ENCODE data around the gene RTEL1.
"Not testable (repeated sequence)": the region's sequence is repeated elsewhere in the genome, so short reads cannot be mapped to it uniquely, and the experiment has no call there.

RTEL1 gene

DNA sequence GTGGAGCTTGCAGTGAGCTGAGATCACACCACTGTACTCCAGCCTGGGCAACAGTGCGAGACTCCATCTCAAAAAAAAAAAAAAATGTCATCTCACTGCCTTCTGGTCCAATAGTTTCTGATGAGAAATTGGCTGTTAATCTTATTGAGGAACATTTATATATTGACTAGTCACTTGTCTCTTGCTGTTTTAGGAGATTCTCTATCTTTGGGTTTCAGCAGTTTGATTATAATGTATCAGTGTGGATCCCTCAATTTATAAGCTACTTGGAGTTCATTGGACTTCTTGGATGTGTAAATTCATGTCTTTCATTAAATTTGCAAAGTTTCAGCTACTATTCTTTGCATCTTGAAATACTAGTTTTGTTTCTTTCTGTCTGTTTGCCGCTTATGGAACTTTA is 60.9 kb downstream of the RTEL1 start:
- DNase-seq (ENCODE audit: low read depth, low spot score) = no peak

DNA sequence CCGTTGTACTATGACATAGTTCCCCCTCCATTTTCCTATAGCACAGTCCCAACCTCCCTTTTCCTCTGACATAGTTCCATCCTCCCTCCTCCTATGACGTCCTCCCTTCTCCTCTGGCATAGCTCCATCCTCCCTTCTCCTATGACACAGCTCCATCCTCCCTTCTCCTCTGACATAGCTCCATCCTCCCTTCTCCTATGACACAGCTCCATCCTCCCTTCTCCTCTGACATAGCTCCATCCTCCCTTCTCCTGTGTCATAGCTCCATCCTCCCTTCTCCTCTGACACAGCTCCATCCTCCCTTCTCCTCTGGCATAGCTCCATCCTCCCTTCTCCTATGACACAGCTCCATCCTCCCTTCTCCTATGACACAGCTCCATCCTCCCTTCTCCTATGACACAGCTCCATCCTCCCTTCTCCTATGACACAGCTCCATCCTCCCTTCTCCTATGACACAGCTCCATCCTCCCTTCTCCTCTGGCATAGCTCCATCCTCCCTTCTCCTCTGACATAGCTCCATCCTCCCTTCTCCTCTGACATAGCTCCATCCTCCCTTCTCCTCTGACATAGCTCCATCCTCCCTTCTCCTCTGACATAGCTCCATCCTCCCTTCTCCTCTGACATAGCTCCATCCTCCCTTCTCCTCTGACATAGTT is 65.0 kb downstream of the RTEL1 start:
- not testable (repeated sequence) for DNase-seq (ENCODE audit: low read depth, low spot score)

DNA sequence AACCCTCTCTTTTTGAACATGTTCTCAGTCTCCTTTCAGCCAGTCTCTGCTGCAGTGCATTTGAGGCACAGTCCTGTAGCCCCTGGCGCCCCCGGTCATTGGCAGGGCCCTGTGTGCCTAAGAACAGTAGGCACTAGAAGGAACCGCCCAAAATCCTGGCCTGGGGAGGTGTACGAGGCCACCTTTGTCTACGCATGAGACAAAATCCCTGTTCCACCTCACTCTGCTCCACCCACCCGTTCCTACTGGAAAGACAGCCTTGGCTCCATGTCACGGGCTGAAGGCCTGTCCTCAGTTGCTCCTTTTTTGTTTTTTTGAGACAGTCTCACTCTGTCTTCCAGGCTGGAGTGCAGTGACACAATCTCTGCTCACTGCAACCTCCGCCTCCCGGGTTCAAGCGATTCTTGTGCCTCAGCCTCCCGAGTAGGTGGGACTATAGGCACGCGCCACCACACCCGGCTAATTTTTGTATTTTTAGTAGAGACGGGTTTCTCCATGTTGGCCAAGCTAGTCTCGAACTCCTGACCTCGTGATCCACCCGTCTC is 72.1 kb downstream of the RTEL1 start:
- not testable (repeated sequence) for DNase-seq (ENCODE audit: low read depth, low spot score)

DNA sequence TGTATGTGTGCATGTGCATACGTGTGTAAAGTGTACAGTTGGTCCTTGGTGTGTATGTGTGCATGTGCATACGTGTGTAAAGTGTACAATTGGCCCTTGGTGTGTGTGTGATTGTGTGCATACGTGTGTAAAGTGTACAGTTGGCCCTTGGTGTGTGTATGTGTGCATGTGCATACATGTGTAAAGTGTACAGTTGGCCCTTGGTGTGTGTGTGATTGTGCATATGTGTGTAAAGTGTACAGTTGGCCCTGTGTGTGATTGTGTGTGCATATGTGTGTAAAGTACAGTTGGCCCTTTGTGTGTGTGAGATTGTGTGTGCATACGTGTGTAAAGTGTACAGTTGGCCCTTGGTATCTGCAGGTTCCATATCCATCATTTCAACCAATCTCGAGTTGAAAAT is 73.3 kb downstream of the RTEL1 start:
- no peak for DNase-seq (ENCODE audit: low read depth, low spot score)

DNA sequence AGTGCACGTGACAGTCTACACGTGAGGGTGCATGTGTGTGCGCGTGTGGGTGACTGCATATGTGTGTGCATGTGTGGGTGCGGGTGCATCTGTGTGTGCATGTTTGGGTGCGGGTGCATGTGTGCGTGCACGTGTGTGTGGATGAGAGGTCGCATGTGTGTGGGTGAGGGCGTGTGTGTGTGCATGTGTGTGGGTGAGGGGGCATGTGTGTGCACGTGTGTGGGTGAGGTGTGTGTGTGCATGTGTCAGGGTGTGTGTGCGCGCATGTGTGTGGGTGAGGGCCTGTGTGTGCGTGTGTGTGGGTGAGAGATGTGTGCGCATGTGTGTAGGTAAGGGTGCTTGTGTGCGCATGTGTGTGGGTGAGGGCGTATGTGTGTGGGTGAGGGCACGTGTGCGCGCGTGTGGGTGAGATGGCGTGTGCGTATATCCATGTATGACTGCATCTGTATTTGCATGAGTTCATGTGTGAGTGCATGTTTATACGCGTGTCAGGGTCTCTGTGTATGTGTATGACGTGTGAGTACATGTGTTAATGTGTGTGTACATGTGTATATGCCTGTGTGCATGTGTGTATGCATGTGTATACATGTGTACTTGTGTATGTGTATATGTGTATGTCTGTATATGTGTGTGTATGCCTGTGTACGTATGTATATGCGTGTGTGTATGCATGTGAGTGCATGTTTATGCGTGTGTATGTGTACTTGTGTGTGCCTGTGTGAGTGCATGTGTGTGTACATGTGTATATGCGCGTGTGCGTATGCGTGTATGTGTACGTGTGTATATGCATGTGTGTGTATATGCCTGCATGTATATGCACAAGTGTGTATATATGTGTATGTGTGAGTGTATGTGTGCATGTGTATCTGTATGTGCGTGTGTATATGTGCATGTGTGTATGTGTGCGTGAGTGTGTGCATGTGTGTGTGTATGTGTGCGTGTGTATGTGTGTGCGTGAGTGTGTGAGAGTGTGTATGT is 74.3 kb downstream of the RTEL1 start:
- no peak for DNase-seq (ENCODE audit: low read depth, low spot score)

DNA sequence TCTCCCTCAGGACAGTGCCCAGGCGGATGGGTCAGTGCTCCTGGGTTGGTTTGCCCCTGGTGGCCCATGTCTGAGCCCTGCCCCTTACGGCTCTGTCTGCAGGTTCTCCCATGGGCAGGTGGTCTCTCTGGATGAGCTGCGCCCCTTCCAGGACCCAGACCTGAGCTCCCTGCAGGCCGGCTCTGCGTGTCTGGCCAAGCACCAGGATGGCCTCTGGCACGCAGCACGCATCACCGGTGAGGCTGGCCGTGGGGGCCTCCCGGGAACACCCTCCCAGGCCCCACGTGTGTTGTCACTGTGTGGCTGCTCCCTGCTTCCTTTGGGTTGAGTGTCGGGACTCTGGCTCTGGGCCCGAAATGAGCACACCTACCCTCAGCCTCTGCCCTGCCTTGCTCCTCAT is 75.0 kb downstream of the RTEL1 start:
- no peak for DNase-seq (ENCODE audit: low read depth, low spot score)

DNA sequence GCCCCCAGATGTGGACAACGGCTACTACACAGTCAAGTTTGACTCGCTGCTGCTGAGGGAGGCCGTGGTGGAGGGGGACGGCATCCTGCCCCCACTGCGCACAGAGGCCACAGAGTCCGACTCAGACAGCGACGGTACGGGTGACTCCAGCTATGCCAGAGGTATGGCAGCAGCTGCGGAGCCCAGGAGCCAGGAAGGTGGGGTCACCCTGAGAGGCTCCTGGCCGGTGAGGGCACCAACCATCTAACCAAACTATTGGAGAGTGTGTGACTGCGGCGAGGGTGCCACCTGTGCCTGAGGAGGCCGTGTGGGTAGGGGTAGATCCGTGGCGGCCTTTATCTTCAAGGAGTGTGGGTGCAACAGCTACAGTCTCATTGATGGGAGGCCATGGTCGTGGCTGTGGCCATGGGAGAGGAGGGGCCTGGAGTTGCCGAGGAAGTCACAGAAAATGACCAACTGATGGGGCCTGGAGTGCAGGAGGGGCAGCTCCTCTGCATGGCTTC is 75.5 kb downstream of the RTEL1 start:
- DNase-seq (ENCODE audit: low read depth, low spot score) = no peak

DNA sequence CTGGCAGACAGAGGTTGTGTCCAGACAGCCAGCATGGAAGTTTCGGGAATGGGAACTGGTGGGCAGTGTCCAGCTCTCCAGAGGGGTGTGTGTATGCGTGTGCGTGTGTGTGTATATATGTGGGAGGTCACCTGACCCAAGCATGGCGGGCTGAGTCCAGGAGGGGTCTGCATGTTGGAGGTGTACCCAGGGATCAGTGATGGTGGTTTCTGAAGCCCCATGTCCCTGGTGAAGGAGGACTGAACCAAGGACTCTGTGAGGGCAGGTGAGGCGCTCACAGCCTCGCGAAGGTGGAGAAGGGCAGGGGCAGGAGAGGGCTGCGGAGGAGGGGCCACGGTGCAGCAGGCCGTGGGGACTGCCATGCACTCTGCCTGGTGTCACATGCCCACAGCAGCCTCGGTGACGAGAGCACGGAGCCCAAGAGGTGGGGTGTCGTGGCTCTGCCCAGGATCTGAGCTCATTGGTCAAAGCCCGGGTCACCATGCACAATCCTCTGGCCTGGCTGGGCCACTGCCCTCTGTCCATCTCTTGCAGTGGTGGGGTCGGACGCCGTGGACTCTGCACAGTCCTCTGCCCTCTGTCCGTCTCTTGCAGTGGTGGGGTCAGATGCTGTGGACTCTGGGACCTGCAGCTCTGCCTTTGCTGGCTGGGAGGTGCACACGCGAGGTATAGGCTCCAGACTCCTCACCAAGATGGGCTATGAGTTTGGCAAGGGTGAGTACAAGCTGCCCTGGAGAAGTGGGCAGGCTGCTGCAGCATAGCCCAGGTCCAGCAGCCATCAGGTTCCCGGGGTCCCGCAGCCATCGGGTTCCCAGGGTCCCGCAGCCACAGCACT is 76.2 kb downstream of the RTEL1 start:
- DNase-seq (ENCODE audit: low read depth, low spot score) = no peak

DNA sequence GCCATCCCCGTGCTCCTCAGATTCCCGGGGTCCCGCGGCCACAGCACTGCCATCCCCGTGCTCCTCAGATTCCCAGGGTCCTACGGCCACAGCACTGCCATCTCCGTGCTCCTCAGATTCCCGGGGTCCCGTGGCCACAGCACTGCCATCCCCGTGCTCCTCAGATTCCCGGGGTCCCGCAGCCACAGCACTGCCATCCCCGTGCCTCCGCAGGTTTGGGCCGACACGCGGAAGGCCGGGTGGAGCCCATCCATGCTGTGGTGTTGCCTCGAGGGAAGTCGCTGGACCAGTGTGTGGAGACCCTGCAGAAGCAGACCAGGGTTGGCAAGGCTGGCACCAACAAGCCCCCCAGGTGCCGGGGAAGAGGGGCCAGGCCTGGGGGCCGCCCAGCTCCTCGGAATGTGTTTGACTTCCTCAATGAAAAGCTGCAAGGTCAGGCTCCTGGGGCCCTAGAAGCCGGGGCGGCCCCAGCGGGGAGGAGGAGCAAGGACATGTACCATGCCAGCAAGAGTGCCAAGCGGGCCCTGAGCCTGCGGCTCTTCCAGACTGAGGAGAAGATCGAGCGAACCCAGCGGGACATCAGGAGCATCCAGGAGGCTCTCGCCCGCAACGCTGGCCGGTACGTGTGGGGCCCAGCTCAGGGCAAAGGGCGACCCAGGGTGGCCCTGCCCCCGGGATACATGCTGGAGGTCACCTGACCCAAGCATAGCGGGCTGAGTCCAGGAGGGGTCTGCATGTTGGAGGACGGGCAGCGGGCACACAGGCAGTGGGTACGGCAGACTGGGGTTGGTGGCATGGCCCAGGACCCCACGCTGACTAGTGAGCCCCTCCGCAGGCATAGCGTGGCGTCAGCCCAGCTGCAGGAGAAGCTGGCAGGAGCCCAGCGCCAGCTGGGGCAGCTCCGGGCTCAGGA is 77.1 kb downstream of the RTEL1 start:
- no peak for DNase-seq (ENCODE audit: low read depth, low spot score)

DNA sequence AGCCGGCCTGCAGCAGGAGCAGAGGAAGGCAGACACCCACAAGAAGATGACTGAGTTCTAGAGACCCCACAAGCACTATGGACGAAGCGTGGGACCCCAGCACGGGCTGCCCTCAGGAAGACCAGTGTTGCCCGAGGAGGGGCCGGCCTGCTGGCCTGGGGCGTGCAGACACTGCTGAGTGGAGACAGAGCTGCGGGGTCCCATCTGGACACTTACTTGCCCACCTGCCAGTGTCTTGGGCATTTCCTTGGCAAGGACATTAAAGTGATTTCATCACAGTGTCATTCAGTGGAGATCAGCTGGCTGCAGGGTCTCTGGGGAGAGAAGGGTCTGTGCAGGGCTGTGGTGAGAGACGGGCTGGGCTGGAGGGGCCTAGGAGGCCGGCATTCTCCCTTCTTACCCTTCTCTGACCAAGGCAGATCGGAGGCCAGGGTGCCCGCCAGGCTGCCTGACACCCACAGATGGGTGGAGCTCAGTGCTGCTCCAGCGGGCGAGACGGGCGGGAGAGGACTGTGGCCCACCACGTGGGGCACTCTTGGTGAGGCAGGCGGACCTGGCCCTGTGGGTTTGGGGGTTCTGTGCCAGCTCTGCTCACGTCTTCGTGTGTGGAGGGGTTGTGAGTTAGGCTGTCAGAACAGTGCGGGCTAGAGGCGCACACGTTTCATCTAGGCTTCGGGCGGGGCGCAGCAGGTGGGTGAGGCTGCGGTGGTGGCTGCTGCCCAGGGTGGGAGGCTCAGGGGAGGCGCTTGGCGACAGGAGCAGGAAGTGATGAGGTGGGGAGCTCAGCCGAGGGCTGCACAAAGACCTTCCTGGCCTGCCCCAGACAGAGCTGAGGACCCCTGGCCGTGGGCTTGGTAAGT is 78.0 kb downstream of the RTEL1 start, which contains the start of gene LIME1:
Gene LIME1 (plus strand): TSS at position 806 of the 860 bp plus-strand sequence. CDS start 886 bp downstream, outside the sequence.
- no peak for DNase-seq (ENCODE audit: low read depth, low spot score)

DNA sequence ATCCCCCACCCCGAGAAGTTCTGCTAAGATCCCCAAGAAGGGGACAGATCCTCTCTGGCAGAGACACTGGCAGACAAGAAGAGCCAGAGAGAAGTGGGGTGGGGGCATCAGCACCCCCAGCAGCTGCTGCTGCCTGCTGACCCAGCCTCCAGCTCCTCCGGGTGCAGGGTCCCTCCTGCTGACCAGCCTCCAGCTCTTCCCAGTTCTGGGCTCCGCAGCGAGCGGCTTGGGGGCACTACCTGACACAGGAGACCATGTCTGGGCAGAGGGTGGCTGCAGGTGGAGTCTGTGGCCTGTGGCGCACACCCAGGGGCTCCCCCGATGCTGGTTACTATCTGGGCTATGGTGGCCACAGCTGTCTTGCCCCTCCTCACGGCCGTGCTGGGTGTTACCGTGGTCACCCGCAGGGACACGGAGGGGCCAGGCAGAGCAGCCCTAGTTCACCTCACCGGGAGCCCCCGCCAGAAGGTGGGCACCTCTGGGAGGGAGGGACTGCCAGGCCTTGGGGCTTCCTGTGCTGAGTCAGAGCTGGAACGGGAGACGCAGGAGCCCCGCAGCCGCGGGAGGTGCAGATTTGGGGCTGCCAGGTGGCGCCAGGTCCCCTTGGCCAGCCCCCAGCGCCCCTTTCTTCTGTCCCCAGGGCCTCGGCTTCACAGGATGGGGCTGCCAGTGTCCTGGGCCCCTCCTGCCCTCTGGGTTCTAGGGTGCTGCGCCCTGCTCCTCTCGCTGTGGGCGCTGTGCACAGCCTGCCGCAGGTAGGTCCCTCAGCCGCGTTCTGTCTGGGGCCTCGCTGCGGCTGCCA is 79.0 kb downstream of the RTEL1 start:
- DNase-seq (ENCODE audit: low read depth, low spot score) = no peak

DNA sequence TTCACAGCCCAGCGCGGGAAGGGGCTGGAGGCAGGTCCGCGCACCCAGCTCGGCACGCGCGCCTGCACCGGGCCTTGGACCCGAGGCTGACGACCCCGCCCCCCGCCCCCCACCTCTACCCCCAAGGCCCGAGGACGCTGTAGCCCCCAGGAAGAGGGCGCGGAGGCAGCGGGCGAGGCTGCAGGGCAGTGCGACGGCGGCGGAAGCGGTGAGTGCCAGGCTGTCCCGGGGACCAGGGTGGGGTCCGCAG is 79.5 kb downstream of the RTEL1 start:
- DNase-seq (ENCODE audit: low read depth, low spot score) = no peak

DNA sequence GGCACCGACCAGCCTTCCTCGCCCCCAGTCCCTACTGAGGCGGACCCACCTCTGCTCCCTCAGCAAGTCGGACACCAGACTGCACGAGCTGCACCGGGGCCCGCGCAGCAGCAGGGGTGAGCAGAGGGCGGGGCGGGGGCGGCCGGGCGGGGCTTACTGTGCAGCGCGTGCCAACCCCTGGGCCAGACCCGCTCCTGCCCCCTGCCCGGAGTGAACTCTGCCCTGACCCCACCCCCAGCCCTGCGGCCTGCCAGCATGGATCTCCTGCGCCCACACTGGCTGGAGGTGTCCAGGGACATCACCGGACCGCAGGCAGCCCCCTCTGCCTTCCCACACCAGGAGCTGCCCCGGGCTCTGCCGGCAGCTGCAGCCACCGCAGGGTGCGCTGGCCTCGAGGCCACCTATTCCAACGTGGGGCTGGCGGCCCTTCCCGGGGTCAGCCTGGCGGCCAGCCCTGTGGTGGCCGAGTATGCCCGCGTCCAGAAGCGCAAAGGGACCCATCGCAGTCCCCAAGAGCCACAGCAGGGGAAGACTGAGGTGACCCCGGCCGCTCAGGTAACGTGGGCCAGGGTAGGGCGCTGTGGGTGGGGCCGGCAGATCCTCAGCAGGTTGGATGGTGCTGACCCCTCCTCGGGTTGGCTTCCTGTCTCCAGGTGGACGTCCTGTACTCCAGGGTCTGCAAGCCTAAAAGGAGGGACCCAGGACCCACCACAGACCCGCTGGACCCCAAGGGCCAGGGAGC is 80.0 kb downstream of the RTEL1 start:
- no peak for DNase-seq (ENCODE audit: low read depth, low spot score)

DNA sequence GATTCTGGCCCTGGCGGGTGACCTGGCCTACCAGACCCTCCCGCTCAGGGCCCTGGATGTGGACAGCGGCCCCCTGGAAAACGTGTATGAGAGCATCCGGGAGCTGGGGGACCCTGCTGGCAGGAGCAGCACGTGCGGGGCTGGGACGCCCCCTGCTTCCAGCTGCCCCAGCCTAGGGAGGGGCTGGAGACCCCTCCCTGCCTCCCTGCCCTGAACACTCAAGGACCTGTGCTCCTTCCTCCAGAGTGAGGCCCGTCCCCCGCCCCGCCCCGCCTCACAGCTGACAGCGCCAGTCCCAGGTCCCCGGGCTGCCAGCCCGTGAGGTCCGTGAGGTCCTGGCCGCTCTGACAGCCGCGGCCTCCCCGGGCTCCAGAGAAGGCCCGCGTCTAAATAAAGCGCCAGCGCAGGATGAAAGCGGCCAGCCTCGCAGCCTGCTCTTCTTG is 80.6 kb downstream of the RTEL1 start:
- DNase-seq (ENCODE audit: low read depth, low spot score) = peak; percentile 82

DNA sequence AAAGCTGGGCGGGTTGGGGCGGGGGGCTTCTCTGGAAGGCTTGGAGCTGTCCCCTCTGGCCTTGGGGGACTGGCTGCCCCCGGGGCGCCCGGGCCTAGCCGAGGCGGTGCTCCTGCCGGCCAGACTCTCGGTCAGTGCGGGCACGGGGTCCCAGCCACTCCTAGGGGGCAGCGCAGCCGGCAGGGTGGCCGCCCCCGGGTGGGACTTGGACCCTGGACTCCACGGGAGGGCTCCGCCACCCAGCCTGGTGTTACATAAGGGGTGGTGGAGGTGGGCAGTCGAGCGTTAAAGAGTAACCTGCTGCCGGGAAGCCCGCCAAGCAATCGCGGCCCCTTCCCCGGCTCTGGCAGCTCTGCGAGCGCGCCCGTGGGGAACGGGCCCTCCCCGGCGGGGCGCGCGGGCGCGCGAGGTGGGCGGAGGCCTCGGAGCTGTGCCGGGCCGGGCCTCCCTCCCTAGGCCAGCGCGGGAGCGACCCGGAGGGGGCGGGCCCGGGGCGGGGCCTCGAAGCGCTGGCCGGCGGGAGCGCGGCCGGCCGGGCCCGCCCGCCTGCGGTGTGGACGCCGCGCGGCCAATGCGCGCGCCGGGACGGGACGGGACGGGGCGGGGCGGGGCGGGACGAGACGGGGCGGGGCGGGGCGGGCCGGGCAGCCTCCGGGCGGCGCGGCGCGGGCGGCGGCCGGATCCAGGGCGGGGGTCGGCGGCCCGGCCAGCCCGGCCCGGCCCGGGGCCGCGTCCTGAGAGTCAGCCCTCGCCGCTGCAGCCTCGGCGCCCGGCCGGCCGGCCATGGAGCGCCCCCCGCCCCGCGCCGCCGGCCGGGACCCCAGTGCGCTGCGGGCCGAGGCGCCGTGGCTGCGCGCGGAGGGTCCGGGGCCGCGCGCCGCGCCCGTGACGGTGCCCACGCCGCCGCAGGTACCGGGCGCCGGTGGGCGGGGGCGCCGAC is 81.3 kb downstream of the RTEL1 start, which contains the start of gene SLC2A4RG:
Gene SLC2A4RG (plus strand): TSS at position 647 of the 940 bp plus-strand sequence. CDS start 137 bp downstream, at position 784.
- no peak for DNase-seq (ENCODE audit: low read depth, low spot score)

DNA sequence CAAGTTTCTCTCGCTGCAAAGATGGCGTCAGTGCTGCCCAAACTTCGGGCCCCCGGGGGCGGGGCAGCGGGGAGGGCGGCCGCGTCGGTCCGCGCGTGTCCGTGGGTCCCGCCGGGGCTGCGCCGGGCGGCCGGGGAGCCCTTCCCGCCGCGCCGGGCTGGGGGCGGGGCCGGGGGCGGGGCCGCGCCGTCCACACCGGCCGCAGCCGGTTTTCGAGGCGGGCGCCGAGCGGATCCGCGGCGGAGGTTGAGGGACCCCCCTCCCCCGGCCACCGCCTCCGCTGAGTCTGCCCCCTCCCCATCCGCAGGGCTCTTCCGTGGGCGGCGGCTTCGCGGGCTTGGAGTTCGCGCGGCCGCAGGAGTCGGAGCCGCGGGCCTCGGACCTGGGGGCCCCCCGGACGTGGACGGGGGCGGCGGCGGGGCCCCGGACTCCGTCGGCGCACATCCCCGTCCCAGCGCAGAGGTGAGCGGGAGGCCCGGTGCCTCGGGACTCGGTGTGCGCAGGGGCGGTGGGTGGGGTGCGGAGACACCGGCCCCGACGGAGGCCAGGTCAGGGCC is 82.0 kb downstream of the RTEL1 start:
- DNase-seq (ENCODE audit: low read depth, low spot score) = no peak

All from ELF-1 (cell line).